ENCODE data around the gene BIVM.
A peak's percentile ranks its signal among the peaks of the same experiment; 100 is the strongest.

BIVM gene

GRCh38 chr13:102845630-102846260, 46.8 kb downstream of the BIVM start, which contains the start of gene ERCC5:
TSS of gene ERCC5 (plus strand) at chr13:102846032. CDS start at chr13:102846267, 235 bp downstream.
- DNase-seq: peak; percentile 80

DNA sequence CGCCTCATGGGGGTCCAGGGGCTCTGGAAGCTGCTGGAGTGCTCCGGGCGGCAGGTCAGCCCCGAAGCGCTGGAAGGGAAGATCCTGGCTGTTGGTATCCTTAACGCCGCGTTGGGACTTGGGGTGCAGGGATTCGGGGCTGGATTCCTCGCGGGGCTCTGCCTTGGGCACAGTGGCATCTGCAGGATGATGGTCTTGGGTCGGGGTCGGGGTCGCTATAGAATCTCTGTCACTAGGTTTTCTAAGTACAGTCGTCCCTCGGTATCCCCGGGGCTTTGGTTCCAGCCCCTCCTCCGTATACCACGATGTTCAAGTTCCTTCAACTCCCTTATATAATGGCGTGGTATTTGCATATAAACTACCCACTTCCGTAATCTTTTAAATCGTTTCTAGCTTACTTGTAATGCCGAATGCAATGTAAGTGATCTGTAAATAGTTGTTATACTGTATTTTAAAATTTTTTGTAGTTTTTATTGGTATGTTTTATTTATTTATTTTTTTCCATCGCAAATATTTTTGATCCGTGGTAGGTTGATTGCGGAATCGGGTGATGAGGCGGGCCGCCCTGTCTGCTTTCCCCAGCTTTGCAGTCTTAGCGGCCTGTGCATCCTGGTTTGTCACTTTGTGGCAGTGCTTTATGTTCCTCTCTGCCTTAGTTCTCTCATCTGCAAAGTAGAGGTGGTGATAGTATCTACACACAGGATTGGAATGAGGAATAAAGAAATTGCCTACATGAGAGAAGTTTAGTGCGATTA, 47.5 kb downstream of the BIVM start:
- no peak for DNase-seq

DNA sequence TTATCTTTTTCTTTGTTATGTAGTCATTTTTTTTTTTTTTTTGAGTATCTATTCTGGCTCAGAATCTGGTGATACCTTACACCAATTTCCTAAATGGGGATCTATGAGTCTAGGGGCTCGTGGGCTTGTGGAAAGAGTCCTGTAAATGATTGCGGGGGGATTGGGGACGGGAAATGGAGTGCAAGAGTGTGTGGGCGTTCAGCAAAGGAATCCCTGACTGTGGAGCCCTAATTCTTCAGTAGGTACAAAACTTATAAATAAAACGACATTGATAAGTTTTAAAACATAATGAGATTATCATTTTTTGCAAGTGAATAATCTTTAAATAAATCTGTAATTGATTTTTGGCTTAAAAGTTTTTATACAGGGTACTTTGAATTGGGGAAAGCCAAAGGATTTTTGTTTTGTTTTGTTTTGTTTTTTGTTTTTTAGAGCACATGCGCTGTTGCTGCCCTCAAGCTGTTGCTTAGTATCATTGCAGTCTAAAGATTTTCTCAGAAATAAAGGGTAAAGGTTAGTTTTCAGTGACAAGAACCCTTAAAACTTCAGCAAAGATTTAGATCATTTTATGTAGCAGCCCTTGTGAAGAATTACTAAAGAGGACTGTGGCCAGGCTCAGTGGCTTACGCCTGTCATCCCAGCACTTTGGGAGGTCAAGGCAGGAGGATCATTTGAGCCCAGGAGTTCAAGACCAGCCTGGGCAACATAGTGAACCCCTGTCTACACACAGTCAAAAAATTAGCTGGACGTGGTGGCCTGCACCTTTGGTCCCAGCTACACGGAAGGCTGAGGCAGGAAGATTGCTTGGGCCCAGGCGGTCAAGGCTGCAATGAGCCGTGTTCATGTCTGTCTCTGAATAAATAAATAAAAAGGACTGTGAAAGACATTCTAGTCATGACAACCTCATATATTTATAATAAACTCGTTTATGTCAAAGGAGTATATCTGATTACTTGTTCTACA, 48.6 kb downstream of the BIVM start:
- DNase-seq: no peak

DNA sequence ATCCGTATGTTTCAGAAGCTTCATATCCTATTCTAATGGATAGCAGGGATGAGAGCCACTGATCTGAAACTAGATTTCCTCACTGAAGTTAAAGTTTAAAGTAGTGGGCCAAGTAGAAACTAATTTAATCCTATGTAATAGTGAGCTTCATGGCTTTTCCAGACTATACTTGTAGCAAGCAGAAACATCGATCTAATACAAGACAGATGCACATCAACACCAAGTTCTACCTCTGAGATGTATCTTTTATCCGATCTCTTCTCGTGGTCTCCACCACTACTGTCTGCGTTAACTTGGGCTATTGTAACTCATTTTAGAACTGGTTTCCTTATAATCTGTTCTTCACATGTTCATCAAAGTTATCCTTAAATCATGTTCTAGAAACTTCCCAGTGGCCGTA, 50.0 kb downstream of the BIVM start:
- no peak for DNase-seq

- DNase-seq: no peak
Measured at GRCh38 chr13:102852556-102852955, 53.6 kb downstream of the BIVM start.

GRCh38 chr13:102854675-102855074, 55.8 kb downstream of the BIVM start:
- no peak for DNase-seq

GRCh38 chr13:102856557-102856956, 57.6 kb downstream of the BIVM start:
- DNase-seq: no peak

DNA sequence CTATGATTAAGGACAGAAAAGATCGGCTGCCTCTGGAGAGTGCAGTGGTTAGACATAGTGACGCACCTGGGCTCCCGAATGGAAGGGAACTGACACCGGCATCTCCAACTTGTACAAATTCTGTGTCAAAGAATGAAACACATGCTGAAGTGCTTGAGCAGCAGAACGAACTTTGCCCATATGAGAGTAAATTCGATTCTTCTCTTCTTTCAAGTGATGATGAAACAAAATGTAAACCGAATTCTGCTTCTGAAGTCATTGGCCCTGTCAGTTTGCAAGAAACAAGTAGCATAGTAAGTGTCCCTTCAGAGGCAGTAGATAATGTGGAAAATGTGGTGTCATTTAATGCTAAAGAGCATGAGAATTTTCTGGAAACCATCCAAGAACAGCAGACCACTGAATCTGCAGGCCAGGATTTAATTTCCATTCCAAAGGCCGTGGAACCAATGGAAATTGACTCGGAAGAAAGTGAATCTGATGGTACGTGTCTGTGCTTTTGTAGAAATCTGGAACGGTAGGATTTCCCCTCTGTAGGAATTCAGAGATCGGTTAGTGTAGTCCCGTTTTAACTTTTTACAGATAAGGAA, 63.8 kb downstream of the BIVM start:
- DNase-seq: no peak

GRCh38 chr13:102863590-102863989, 64.7 kb downstream of the BIVM start:
- no peak for DNase-seq

DNA sequence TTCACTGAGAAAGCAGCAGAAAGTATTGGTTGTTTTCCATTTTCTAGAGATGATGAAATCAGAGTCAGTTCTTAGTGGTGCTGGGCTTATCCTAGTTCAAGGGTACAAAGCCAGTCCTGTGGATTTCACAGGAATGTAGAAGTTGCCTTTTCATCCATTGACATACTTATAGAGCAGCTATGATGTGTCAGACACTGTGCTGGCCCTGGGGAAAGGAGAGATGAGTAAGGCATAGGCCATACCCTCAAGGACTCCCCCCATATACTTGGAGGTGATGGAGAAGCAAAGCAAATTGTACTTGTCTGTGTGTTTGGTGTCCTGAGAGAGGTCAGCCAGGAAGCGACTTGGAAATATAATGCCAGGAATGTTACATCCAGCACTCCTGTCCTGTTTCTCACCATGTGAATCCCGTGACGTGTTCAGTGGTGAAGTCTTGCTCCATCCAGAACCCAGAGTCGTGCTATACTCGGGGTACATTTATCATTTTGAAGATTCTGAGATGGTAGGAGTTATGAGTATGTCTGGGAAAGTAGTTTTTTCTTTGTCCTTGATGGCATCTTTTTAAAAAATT, 69.5 kb downstream of the BIVM start:
- DNase-seq: no peak

GRCh38 chr13:102869948-102870676, 71.2 kb downstream of the BIVM start:
- no peak for DNase-seq

DNA sequence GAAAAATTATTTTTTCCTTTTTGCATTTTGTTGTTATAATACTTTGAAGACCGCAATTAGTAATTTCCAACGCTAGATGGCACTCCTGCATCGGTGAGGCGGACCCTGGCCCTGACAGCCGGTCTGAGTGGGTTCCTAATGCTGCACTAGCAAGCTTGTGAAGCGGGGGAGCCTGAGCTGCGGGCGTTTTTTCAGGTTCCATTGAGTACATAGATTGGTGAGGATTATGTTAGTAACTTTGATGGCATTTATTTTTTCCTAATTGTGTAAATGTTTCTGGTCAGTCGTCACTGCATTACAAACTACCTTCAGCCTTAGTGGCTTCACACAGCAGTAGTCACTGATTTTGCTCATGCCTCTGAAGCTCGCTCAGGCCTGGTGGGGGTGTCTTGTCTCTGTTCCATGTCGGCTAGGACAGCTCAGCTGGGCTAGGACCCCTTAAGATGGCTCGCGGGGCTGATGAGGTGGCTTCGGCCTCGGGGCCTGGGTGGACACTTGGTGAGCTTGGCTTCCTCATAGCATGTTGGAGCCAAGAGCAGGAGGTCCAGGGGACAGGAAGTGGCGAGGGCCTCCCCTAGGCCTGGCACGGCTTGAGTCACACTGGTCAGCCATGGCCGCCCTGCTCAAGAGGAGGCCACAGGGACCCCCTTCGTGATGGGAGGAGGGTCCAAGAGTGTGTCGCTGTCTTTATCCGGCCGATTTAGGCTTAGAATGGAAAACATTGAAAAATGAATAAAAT, 71.9 kb downstream of the BIVM start:
- no peak for DNase-seq

DNA sequence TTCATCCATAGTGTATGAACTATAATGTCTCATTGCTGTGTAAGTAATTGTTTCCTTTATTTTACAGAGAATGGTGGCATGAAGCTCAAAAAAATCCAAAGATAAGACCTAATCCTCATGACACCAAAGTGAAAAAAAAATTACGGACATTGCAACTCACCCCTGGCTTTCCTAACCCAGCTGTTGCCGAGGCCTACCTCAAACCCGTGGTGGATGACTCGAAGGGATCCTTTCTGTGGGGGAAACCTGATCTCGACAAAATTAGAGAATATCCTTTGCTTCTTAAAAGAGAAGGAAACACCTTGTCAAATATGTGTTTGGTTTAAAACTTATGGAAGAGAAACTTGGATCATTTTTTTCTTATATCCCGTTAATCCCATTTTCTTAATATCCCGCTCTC, 73.2 kb downstream of the BIVM start:
- DNase-seq: no peak

GRCh38 chr13:102872531-102872930, 73.6 kb downstream of the BIVM start:
- DNase-seq: no peak

DNA sequence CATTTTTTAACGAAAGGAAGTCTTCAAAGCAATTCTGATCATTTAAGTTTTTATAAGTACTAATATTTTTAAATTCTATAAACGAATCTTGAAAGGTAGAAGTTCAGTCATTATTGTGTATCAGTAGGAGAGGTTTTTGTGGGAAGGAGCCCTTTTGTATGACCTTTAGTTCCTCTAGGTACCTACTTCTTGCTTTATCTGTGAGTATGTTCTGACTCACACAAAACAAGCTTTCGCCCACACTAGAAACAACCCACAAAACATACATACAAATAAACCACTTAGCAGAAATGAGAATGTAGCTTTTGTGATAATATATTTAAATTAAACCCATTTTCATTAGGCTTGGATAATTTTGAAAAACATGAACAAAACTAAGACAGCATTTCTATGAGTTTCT, 74.7 kb downstream of the BIVM start:
- no peak for DNase-seq

DNA sequence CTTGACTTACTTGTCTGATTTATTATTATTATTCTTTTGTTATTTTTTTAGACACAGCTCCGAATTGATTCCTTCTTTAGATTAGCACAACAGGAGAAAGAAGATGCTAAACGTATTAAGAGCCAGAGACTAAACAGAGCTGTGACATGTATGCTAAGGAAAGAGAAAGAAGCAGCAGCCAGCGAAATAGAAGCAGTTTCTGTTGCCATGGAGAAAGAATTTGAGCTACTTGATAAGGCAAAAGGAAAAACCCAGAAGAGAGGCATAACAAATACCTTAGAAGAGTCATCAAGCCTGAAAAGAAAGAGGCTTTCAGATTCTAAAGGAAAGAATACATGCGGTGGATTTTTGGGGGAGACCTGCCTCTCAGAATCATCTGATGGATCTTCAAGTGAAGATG, 76.3 kb downstream of the BIVM start:
- DNase-seq: no peak

DNA sequence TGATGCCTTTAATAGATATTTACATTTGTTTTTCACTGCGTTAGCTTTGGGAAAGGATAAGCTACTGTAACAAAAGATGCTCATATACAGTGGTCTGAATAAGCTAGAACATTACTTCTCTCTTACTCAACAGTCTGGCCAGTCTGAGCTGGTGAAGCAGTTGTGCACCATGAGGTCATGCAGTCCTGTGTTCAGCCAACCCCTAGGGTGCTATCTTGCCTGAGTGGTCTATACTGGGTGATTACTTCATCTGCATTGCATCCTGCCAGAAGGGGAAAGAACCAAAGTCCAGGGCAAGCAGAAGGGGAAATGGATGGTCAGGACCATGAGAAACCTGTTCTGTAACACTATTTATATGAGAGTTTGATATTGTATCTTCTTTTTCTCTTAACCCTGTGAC, 78.4 kb downstream of the BIVM start:
- DNase-seq: no peak

- no peak for DNase-seq
Measured at GRCh38 chr13:102878481-102878880, 79.6 kb downstream of the BIVM start.

GRCh38 chr13:102879793-102880499, 81.0 kb downstream of the BIVM start:
- DNase-seq: no peak

All from GOT3 (cell line).